ENCODE measurements around the gene CHRM2. TPM values are rescaled to one million over a fixed set of nuclear protein-coding genes. Genes with fewer than 3 reads are reported as not detected.
"Not testable (repeated sequence)": the region's sequence is repeated elsewhere in the genome, so short reads cannot be mapped to it uniquely, and the experiment has no call there.

CHRM2 gene
- 72.1 TPM for total RNA-seq
- long read RNA-seq, full-length matches to known transcripts: 4 of 29 reads
- long read RNA-seq, partial matches to known transcripts: 4 of 29 reads
- long read RNA-seq, other reads (novel, unspliced or antisense): 21 of 29 reads

GRCh38 chr7:136868496-136869000 lies at the start of gene CHRM2:
CHRM2 (plus strand) TSS chr7:136868652; CDS start chr7:137014866, 146,214 bp downstream.
- intact Hi-C loops (cut with DNase I): no loop called here
- DNase-seq (peak; percentile 52), ATAC-seq (ENCODE audit: poor library complexity) (peak; percentile 48)

GRCh38 chr7:136831398-136831797 lies 37.1 kb upstream of the CHRM2 start:
- ATAC-seq (ENCODE audit: poor library complexity); DNase-seq; intact Hi-C loops (cut with DNase I): not testable (repeated sequence)

GRCh38 chr7:136845899-136846465 lies 22.5 kb upstream of the CHRM2 start:
- intact Hi-C loops (cut with DNase I): no loop called here
- ATAC-seq (ENCODE audit: poor library complexity): no peak
- no peak for DNase-seq

GRCh38 chr7:136847858-136848257 lies 20.6 kb upstream of the CHRM2 start:
- ATAC-seq (ENCODE audit: poor library complexity): no peak
- no peak for DNase-seq
- intact Hi-C loops (cut with DNase I): no loop called here

- intact Hi-C loops (cut with DNase I): no loop called here
- no peak for ATAC-seq (ENCODE audit: poor library complexity)
- DNase-seq: no peak
Observed at GRCh38 chr7:136853654-136854053, 14.8 kb upstream of the CHRM2 start.

- intact Hi-C loops (cut with DNase I): no loop called here
- DNase-seq: no peak
- no peak for ATAC-seq (ENCODE audit: poor library complexity)
Observed at GRCh38 chr7:136857573-136857972, 10.9 kb upstream of the CHRM2 start.

GRCh38 chr7:136859803-136860202 lies 8.6 kb upstream of the CHRM2 start:
- ATAC-seq (ENCODE audit: poor library complexity) (no peak), DNase-seq (no peak)
- intact Hi-C loops (cut with DNase I): no loop called here

GRCh38 chr7:136865236-136865635 lies 3.2 kb upstream of the CHRM2 start:
- no peak for DNase-seq
- intact Hi-C loops (cut with DNase I): no loop called here
- ATAC-seq (ENCODE audit: poor library complexity): no peak

GRCh38 chr7:136865777-136866176 lies 2.7 kb upstream of the CHRM2 start:
- ATAC-seq (ENCODE audit: poor library complexity): no peak
- DNase-seq: no peak
- intact Hi-C loops (cut with DNase I): no loop called here

GRCh38 chr7:136869001-136869961 lies 829 bp downstream of the CHRM2 start:
- intact Hi-C loops (cut with DNase I): no loop called here
- DNase-seq (peak; percentile 48), ATAC-seq (ENCODE audit: poor library complexity) (peak; percentile 48)

GRCh38 chr7:136869991-136870865 lies 1.8 kb downstream of the CHRM2 start:
- ATAC-seq (ENCODE audit: poor library complexity): peak; percentile 32
- intact Hi-C loops (cut with DNase I): loop anchor here (10.0 kb wide), 2 partner anchors 135 to 215 kb away; no protein-coding TSS in a partner anchor
- DNase-seq: peak; percentile 46

- DNase-seq (peak; percentile 47), ATAC-seq (ENCODE audit: poor library complexity) (peak; percentile 60)
- intact Hi-C loops (cut with DNase I): loop anchor here (10.0 kb wide), 2 partner anchors 134 to 214 kb away; no protein-coding TSS in a partner anchor
Observed at GRCh38 chr7:136870866-136871487, 2.5 kb downstream of the CHRM2 start.

GRCh38 chr7:136874393-136875032 lies 6.1 kb downstream of the CHRM2 start:
- DNase-seq (no peak), ATAC-seq (ENCODE audit: poor library complexity) (no peak)
- intact Hi-C loops (cut with DNase I): loop anchor here (10.0 kb wide), 2 partner anchors 130 to 210 kb away; no protein-coding TSS in a partner anchor

GRCh38 chr7:136877509-136877908 lies 9.1 kb downstream of the CHRM2 start:
- no peak for DNase-seq
- intact Hi-C loops (cut with DNase I): loop anchor here (10.0 kb wide), 2 partner anchors 127 to 207 kb away; no protein-coding TSS in a partner anchor

GRCh38 chr7:136877990-136878389 lies 9.5 kb downstream of the CHRM2 start:
- ATAC-seq (ENCODE audit: poor library complexity): no peak
- DNase-seq: no peak
- intact Hi-C loops (cut with DNase I): loop anchor here (10.0 kb wide), 2 partner anchors 127 to 207 kb away; no protein-coding TSS in a partner anchor

More at GRCh38 chr7:136877509-136877908, 9.1 kb downstream of the CHRM2 start:
- ATAC-seq (ENCODE audit: poor library complexity): no peak

GRCh38 chr7:136878878-136879277 lies 10.4 kb downstream of the CHRM2 start:
- no peak for DNase-seq
- no peak for ATAC-seq (ENCODE audit: poor library complexity)
- intact Hi-C loops (cut with DNase I): loop anchor here (10.0 kb wide), 2 partner anchors 126 to 206 kb away; no protein-coding TSS in a partner anchor

- intact Hi-C loops (cut with DNase I): no loop called here
- no peak for ATAC-seq (ENCODE audit: poor library complexity)
- DNase-seq: no peak
Observed at GRCh38 chr7:136883046-136883445, 14.6 kb downstream of the CHRM2 start.
